Activated CD4-positive, alpha-beta memory T cell treated with anti-CD3 and anti-CD28 coated beads for 36 hours (primary cell): Measurements from ENCODE around the gene PPP3R1. TPM values are rescaled to one million over a fixed set of nuclear protein-coding genes. Genes with fewer than 3 reads are reported as not detected.
A peak's percentile ranks its signal among the peaks of the same experiment; 100 is the strongest.

Source experiments
- CTCF ChIA-PET: fragments of 350-600 bp; sonication (Branson Sonifier 250); formaldehyde crosslinking; loops from one replicate; lab custom pipeline; 2021; ENCODE audit warnings: antibody characterized with exemption, inconsistent platforms; lab: Charles Lee
- POLR2A ChIA-PET: fragments of 350-600 bp; sonication (Branson Sonifier 250); formaldehyde crosslinking; loops from one replicate; lab custom pipeline; 2021; ENCODE audit warnings: antibody characterized with exemption; lab: Charles Lee
- DNase-seq: peaks from one replicate; pipeline ENCODE4 v3.0.0-alpha.2; 2020
- H3K27ac Mint-ChIP-seq: one replicate; pipeline ENCODE4 v1.8.0; 2021; ENCODE audit warnings: mixed read lengths
- H3K27me3 Mint-ChIP-seq: one replicate; pipeline ENCODE4 v1.8.0; 2021; ENCODE audit warnings: mixed read lengths
- H3K36me3 Mint-ChIP-seq: one replicate; pipeline ENCODE4 v1.8.0; 2021; ENCODE audit warnings: mixed read lengths
- H3K4me1 Mint-ChIP-seq: one replicate; pipeline ENCODE4 v1.8.0; 2021; ENCODE audit warnings: low read depth, mixed read lengths
- H3K4me3 Mint-ChIP-seq: one replicate; pipeline ENCODE4 v1.8.0; 2021; ENCODE audit warnings: mild to moderate bottlenecking, mixed read lengths
- H3K9me3 Mint-ChIP-seq: one replicate; pipeline ENCODE4 v1.8.0; 2021; ENCODE audit warnings: mixed read lengths
- intact Hi-C: fragments of 100-400 bp; cut with micrococcal nuclease; formaldehyde crosslinking; loops from one replicate; pipeline ENCODE4 v1.15.1; 2023
- total RNA-seq, 2 experiments: library from RNA; stranded (reverse); gene quantifications; one replicate each; pipeline ENCODE4 v1.2.3, GENCODE V29; 2021

The PPP3R1 gene
- total RNA-seq, 2 experiments from 2014 or later = 76.2 to 76.6 TPM

DNA sequence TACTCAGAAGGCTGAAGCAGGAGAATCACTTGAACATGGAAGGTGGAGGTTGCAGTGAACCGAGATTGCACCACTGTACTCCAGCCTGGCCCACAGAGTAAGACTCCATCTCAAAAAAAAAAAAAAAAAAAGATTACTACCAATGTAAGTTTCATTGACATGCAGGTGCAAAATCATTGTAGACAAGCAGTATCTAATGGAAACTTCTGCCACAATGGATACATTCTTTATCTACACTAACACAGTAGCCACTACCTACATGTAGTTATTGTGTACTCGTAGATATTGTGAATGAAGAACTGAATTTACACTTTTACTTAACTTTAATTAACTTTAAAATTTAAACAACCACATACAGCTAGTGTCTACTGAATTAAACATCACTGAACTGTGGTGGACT, 10.6 kb downstream of the PPP3R1 start:
- H3K27me3 Mint-ChIP-seq = no peaks in the 10 kb centered on the region
- H3K4me1 Mint-ChIP-seq = peaks cover 48% of the 10 kb centered on the region
- no peaks in the 10 kb centered on the region for H3K9me3 Mint-ChIP-seq
- H3K36me3 Mint-ChIP-seq = peaks cover 3% of the 10 kb centered on the region
- POLR2A ChIA-PET = no interaction called here
- CTCF ChIA-PET = no interaction called here
- no peak overlapping the region for H3K27ac Mint-ChIP-seq
- DNase-seq = no peak
- intact Hi-C loops = no loop called here
- no peak overlapping the region for H3K4me3 Mint-ChIP-seq

DNA sequence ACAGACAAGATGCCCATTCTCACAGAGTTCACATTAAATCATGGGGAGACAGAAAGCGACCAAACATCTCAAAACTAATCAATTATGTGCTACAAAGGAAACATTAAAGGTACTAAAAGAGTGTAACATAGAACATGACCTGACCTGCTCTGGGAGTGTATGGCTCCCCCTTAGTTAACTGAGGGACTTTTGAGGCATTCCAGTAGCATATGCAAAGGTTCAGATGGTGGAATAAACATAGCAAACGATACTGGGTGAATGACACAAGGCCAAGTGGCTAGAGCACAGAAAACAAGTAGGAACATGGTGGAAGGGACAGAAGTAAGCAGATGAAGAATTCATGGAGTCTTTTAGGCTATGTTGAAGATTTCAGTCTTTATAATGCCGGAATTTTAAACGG, 11.9 kb downstream of the PPP3R1 start:
- Mint-ChIP-seq H3K9me3 (no peaks in the 10 kb centered on the region), H3K36me3 (peaks cover 3% of the 10 kb centered on the region), H3K27me3 (no peaks in the 10 kb centered on the region), H3K4me3 (no peak overlapping the region), H3K27ac (peak overlapping the region; percentile 43), H3K4me1 (peaks cover 61% of the 10 kb centered on the region)
- ChIA-PET POLR2A (no interaction called here), CTCF (interaction anchor here (1.0 kb wide), 1 partner anchor 9 kb away, joined by 3 read pairs; no protein-coding TSS in a partner anchor)
- intact Hi-C loops = no loop called here
- no peak for DNase-seq

DNA sequence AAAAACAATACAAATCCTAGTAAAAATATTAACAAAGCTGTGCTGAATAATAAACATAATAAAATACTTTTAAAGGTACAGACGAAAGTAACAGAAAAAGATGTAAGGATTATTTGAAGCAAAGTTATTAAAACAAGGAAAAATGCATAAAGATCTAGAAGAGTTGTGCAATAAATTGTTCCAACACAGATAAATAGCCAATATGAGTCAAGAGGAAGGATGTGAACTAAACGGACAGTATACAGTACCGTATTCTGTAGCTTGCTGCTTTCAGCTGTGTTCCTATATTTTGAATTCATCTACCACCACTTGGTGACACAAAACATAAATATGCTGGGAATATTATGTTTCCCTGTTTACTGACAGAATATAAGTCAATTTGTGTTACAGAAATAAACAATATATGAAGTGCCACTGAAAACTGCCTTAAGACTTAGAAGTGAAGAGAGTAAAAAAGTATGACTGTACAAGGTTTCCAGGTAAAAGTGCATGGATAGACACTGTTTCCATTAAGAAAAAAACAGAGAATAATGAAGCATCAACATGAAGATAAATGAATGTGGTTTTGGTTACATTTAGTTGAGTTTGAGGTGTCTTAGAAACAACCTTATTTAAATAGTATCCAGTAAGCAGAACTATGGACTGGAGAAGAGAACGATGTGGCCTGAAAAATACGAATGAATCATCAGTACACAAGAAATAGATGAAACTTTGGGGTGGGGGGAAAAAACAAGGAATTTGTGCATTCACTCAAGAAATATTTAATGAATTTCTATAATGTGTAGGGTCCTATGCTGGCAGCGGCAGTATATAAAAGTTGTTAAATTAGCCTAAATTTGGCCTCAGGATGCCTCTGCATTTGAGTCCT, 13.1 kb downstream of the PPP3R1 start:
- no peaks in the 10 kb centered on the region for H3K9me3 Mint-ChIP-seq
- POLR2A ChIA-PET = interaction anchor here (1.0 kb wide), 1 partner anchor 11 kb away, joined by 3 read pairs; no protein-coding TSS in a partner anchor
- peaks cover 3% of the 10 kb centered on the region for H3K36me3 Mint-ChIP-seq
- H3K4me3 Mint-ChIP-seq = no peak overlapping the region
- peak overlapping the region; percentile 64 for H3K27ac Mint-ChIP-seq
- H3K4me1 Mint-ChIP-seq = peaks cover 73% of the 10 kb centered on the region
- DNase-seq = no peak
- no peaks in the 10 kb centered on the region for H3K27me3 Mint-ChIP-seq
- CTCF ChIA-PET = interaction anchor here (1.0 kb wide), 1 partner anchor 11 kb away, joined by 3 read pairs; no protein-coding TSS in a partner anchor
- intact Hi-C loops = loop anchor here (1.0 to 5.0 kb wide), 3 partner anchors 12 to 37 kb away; no protein-coding TSS in a partner anchor

DNA sequence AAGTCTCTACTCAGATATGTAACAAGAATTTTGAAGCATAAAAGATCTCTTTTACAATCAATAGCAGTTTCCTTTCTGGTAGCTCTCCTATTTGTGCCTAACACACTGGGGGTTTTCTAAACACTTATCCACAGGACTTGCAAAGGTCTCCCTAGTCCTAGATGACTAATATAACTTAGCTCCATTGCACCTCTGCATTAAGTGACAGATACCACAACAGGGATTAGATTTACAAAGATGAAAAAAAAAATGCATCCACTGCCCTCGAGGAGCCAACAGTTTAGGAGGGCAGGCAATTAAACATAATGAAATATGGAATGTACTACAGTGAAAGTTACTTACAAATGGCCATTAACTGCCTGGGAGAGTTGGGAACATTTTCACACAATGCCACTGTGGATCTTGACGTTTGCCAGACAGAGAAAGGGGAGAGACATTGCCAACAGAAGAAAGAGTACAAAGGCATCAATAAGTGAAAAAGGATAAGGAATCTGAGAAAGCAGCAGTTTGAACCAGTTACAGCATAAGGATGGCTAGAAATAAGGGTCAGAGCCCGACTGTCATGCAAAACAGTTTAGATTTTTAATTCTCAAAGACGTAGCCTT, 14.3 kb downstream of the PPP3R1 start:
- no peak for DNase-seq
- intact Hi-C loops = loop anchor here (2.0 to 5.0 kb wide), 3 partner anchors 13 to 41 kb away; no protein-coding TSS in a partner anchor
- Mint-ChIP-seq H3K9me3 (no peaks in the 10 kb centered on the region), H3K27me3 (no peaks in the 10 kb centered on the region), H3K4me3 (no peak overlapping the region), H3K36me3 (peaks cover 3% of the 10 kb centered on the region), H3K27ac (no peak overlapping the region), H3K4me1 (peaks cover 77% of the 10 kb centered on the region)
- CTCF ChIA-PET = interaction anchor here (1.0 to 2.3 kb wide), 3 partner anchors 12 to 42 kb away, joined by 3 to 6 read pairs (median 3); no protein-coding TSS in a partner anchor
- POLR2A ChIA-PET = no interaction called here

DNA sequence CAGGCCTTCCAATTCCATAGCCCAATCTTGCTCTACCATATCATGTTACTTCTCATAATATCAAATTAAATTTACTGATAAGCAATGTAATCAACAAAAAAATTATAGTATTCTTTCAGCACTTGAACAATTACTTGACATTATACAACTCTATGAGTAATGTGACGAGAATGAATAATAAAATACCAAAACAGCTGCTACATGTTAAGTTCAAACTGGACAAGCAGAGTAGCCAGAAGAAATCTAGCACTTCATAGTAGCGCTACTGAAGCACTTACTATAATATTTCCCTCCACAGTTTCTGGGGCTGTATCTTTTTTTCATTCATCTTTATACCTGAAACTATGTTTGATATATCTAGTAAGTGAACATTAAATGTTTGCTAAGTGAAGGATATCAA, 14.9 kb downstream of the PPP3R1 start:
- ChIA-PET CTCF (interaction anchor here (1.0 to 2.3 kb wide), 4 partner anchors 13 to 41 kb away, joined by 3 to 7 read pairs (median 4); no protein-coding TSS in a partner anchor), POLR2A (no interaction called here)
- intact Hi-C loops = loop anchor here (2.0 to 5.0 kb wide), 2 partner anchors 35 to 41 kb away; no protein-coding TSS in a partner anchor
- H3K9me3 Mint-ChIP-seq = no peaks in the 10 kb centered on the region
- peaks cover 79% of the 10 kb centered on the region for H3K4me1 Mint-ChIP-seq
- no peak overlapping the region for H3K27ac Mint-ChIP-seq
- H3K27me3 Mint-ChIP-seq = no peaks in the 10 kb centered on the region
- H3K36me3 Mint-ChIP-seq = peaks cover 3% of the 10 kb centered on the region
- H3K4me3 Mint-ChIP-seq = no peak overlapping the region
- DNase-seq = no peak

DNA sequence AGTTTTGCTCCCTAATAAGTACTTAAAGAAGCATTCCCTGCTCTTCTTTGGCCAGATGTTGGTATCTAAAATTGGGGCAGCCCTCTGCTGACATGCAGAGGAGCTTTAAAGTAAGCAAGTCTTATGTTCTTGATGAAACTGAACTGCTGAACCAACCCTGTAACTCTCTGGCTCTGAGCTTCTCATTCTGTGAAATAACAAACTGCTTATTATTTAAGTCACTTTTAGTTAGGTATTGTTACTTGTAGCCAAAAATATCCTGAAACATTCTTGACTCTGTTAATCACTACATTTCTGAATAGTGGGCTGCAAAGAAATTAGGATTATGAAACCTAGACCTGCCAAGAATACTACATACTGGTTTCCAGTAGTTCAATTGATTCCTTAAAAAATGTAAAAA, 15.5 kb downstream of the PPP3R1 start:
- POLR2A ChIA-PET = no interaction called here
- Mint-ChIP-seq H3K9me3 (no peaks in the 10 kb centered on the region), H3K27ac (no peak overlapping the region), H3K4me3 (no peak overlapping the region), H3K36me3 (peaks cover 3% of the 10 kb centered on the region), H3K27me3 (no peaks in the 10 kb centered on the region), H3K4me1 (peaks cover 81% of the 10 kb centered on the region)
- CTCF ChIA-PET = interaction anchor here (0.8 to 2.3 kb wide), 3 partner anchors 33 to 51 kb away, joined by 3 to 7 read pairs (median 6); no protein-coding TSS in a partner anchor
- no peak for DNase-seq
- intact Hi-C loops = loop anchor here (2.0 to 5.0 kb wide), 2 partner anchors 35 to 42 kb away; no protein-coding TSS in a partner anchor

DNA sequence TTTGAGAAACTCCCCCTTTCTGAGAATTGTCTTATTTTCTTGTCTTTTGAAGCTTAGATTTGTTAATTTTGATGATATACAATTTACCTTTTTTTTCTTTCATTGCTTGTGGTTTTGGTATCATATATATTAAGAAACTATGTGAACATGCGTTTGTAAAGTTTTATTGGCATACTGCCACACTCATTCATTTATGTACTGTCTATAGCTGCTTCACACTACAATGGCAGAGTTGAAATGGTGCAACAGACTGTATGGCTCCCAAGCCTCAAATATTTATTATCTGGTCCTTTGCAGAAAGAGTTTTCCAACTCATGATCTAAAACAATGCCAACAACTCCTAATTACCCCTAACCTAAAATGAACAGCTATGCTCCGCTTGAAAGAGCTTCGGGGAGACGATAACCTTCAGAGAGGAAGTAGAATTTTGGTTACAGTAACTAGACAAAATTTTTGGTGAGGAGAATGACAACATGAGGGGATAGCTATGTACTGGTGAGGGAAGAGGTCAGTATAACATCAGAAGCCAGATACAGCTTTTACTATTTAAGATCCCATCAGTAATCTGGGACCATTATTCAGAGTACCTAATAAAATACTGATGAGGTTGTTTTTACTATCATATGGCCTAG, 16.1 kb downstream of the PPP3R1 start:
- Mint-ChIP-seq H3K27ac (peak overlapping the region; percentile 26), H3K4me3 (no peak overlapping the region), H3K9me3 (no peaks in the 10 kb centered on the region), H3K36me3 (peaks cover 3% of the 10 kb centered on the region), H3K27me3 (no peaks in the 10 kb centered on the region), H3K4me1 (peaks cover 84% of the 10 kb centered on the region)
- no peak for DNase-seq
- intact Hi-C loops = loop anchor here (2.0 to 5.0 kb wide), 2 partner anchors 34 to 43 kb away; no protein-coding TSS in a partner anchor
- CTCF ChIA-PET = interaction anchor here (0.8 to 2.3 kb wide), 4 partner anchors 32 to 114 kb away, joined by 3 to 7 read pairs (median 6); no protein-coding TSS in a partner anchor
- POLR2A ChIA-PET = interaction anchor here (0.6 kb wide), 1 partner anchor 15 kb away, joined by 3 read pairs; no protein-coding TSS in a partner anchor

DNA sequence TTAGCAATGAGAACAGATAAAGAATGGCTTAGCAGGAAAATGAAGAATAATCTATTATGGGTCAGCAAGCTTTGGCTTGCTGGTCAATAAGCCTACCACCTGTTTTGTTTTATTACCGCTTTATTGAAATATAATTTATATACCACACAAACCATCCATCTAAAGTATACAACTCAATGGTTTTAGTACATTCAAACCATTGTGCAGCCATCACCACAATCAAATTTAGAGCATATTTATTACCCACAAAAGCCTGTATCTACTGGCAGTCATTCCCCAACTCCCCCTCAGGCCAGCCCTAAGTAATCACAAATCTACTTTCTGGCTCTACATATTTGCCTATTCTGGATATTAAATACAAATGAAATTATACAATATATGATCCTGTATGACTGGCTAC, 17.2 kb downstream of the PPP3R1 start:
- ChIA-PET POLR2A (no interaction called here), CTCF (no interaction called here)
- no peak for DNase-seq
- intact Hi-C loops = loop anchor here (5.0 kb wide), 1 partner anchor 33 kb away; no protein-coding TSS in a partner anchor
- Mint-ChIP-seq H3K4me1 (peaks cover 84% of the 10 kb centered on the region), H3K9me3 (no peaks in the 10 kb centered on the region), H3K36me3 (peaks cover under 1% of the 10 kb centered on the region), H3K27me3 (no peaks in the 10 kb centered on the region), H3K4me3 (no peak overlapping the region), H3K27ac (no peak overlapping the region)

DNA sequence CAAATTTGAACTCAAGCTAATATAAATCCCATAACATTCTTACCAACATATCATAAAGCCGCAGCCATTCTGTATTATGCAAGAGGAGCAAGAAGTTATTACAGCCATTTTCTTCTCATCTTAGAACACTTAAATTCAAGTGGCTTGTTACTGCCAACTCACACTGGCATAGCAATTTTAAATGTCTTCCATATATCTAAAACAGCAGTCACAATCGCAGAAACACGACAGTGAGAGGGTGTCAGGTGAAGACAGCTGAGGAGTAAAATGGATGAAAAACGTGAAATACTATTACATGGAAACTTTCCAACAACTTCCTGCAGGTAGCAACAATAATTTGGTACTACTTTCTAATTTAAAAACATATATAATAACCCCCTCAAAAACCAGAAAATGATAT, 17.9 kb downstream of the PPP3R1 start:
- DNase-seq = no peak
- Mint-ChIP-seq H3K27me3 (no peaks in the 10 kb centered on the region), H3K4me3 (no peak overlapping the region), H3K27ac (no peak overlapping the region), H3K36me3 (no peaks in the 10 kb centered on the region), H3K4me1 (peaks cover 84% of the 10 kb centered on the region), H3K9me3 (no peaks in the 10 kb centered on the region)
- POLR2A ChIA-PET = no interaction called here
- CTCF ChIA-PET = interaction anchor here (1.5 kb wide), 1 partner anchor 9 kb away, joined by 3 read pairs; no protein-coding TSS in a partner anchor
- intact Hi-C loops = no loop called here

DNA sequence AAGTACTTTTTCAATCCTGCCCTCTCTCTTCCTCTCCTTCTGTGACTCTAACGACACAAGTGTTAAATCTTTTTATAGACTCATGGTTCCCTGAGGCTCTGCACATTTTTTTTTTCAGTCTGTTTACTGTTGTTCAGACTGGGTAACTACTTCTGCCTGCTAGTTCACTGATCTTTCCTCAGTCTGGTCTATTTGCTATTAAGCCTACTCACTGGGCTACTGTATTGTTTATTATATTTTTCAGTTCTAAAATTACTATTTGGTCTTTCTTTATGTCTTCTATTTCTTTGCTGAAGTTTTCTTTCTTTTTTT, 21.3 kb downstream of the PPP3R1 start:
- no peak overlapping the region for H3K4me3 Mint-ChIP-seq
- intact Hi-C loops = no loop called here

DNA sequence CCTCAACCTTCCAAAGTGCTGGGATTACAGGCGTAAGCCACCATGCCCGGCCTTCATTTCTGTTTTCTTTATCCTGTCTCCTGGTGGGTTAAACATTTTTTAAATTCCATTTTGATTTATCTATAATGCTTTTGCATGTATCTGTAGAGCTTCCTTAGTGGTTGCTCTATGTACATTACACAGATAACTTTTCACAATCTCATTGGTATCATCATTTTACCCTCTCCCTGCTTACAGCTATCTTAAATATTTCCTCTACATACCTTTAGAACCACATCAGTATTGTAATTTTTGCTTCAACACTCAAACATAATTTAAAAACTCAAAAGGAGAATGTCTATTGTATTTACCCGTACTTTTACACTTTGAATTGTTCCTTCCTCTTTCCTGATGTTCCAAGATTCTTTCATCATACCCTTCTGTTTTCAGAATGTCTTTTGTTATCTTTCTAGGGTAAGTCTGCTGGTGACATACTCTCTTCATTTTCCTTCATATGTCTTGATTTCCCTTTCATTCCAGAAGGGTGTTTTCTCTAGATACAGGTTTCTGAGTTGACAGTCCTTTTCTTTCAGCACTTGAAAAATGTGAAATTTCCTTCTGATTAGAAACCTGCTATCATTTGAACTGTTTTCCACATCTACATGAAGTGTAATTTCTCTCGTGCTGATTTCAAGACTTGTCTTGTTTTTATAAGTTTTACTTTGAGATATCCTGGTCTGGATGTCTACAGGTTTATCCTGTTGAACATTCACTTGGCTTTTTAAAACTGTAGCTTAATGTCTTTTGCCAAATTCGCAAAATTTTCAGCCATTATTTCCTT, 21.9 kb downstream of the PPP3R1 start:
- peaks cover 83% of the 10 kb centered on the region for H3K4me1 Mint-ChIP-seq
- H3K4me3 Mint-ChIP-seq = no peak overlapping the region
- ChIA-PET POLR2A (no interaction called here), CTCF (interaction anchor here (1.6 kb wide), 1 partner anchor 21 kb away, joined by 5 read pairs; no protein-coding TSS in a partner anchor)
- intact Hi-C loops = no loop called here
- DNase-seq = no peak
- no peaks in the 10 kb centered on the region for H3K36me3 Mint-ChIP-seq
- peak overlapping the region; percentile 34 for H3K27ac Mint-ChIP-seq
- H3K9me3 Mint-ChIP-seq = no peaks in the 10 kb centered on the region
- no peaks in the 10 kb centered on the region for H3K27me3 Mint-ChIP-seq

More for the DNA sequence above, 21.3 kb downstream of the PPP3R1 start:
- ChIA-PET POLR2A (no interaction called here), CTCF (interaction anchor here (1.6 kb wide), 1 partner anchor 20 kb away, joined by 5 read pairs; no protein-coding TSS in a partner anchor)
- peak overlapping the region; percentile 34 for H3K27ac Mint-ChIP-seq
- no peaks in the 10 kb centered on the region for H3K27me3 Mint-ChIP-seq
- no peak for DNase-seq
- H3K4me1 Mint-ChIP-seq = peaks cover 83% of the 10 kb centered on the region
- no peaks in the 10 kb centered on the region for H3K9me3 Mint-ChIP-seq
- no peaks in the 10 kb centered on the region for H3K36me3 Mint-ChIP-seq
